B cell (primary cell): ENCODE data around the gene ADI1.

ENCODE experiments used
- CTCF ChIP-seq: fragments of 200-600 bp; IDR thresholded peaks from one replicate; pipeline ENCODE4 v1.8.0; 2022; ENCODE audit warnings: antibody characterized with exemption, mild to moderate bottlenecking
- EZH2 ChIP-seq: IDR thresholded peaks from 2 replicates; pipeline ENCODE4 v1.6.1; 2012; ENCODE audit warnings: borderline replicate concordance, low read depth, mild to moderate bottlenecking, moderate library complexity, low read length; ENCODE audit not compliant: insufficient read depth, poor library complexity, severe bottlenecking

- TF ChIP-seq CTCF (peak; percentile 60), EZH2 (no peak)
These were observed 56.7 kb downstream of the ADI1 start for GRCh38 chr2:3462493-3463104.
